H1 (cell line): ENCODE results near the gene SHISA7. TPM values are rescaled to one million over a fixed set of nuclear protein-coding genes. Genes with fewer than 3 reads are reported as not detected.
"Not testable (repeated sequence)": the region's sequence is repeated elsewhere in the genome, so short reads cannot be mapped to it uniquely, and the experiment has no call there.

Experiments used
- CTCF ChIA-PET: fragments of 300-600 bp; sonication (Branson Sonifier 250); formaldehyde crosslinking; loops from one replicate; lab custom pipeline; 2021; ENCODE audit not compliant: partially characterized antibody; lab: Charles Lee
- POLR2A ChIA-PET: fragments of 300-600 bp; sonication (Branson Sonifier 250); formaldehyde crosslinking; loops from one replicate; lab custom pipeline; 2021; ENCODE audit warnings: inconsistent platforms; ENCODE audit not compliant: partially characterized antibody; lab: Charles Lee
- DNase-seq, 2 experiments: peaks; one replicate each; pipeline versions ENCODE4 v3.0.0 to v3.0.0-alpha.2; 2010 to 2022; ENCODE audit warnings: low spot score in 2 of 2, low read depth in 1 of 2, mixed read lengths in 1 of 2
- FAIRE-seq: peaks from 2 replicates; lab custom pipeline; 2011; peaks lifted over from hg19 to GRCh38; lab: Jason Lieb, UNC
- H2AFZ ChIP-seq: 2 replicates; pipeline ENCODE4 v1.8.1; 2012; ENCODE audit warnings: low read length, inconsistent platforms
- H2AK5ac ChIP-seq: 2 replicates; pipeline ENCODE4 v1.6.1; 2013; ENCODE audit warnings: low read depth, low read length
- H2BK120ac ChIP-seq: replicated peaks from 2 replicates; pipeline ENCODE3; 2013; ENCODE audit warnings: low read depth, low read length, inconsistent platforms
- H2BK12ac ChIP-seq: 2 replicates; pipeline ENCODE4 v1.6.1; 2013; ENCODE audit warnings: low read depth, low read length
- H2BK15ac ChIP-seq: 2 replicates; pipeline ENCODE4 v1.6.1; 2013; ENCODE audit warnings: low read length
- H2BK20ac ChIP-seq: 2 replicates; pipeline ENCODE4 v1.6.1; 2013; ENCODE audit warnings: low read length
- H2BK5ac ChIP-seq: 2 replicates; pipeline ENCODE4 v1.6.1; 2013; ENCODE audit warnings: low read depth, low read length
- H3K14ac ChIP-seq: 2 replicates; pipeline ENCODE4 v1.6.1; 2013; ENCODE audit warnings: inconsistent platforms; ENCODE audit not compliant: insufficient read length
- H3K18ac ChIP-seq: 2 replicates; pipeline ENCODE4 v1.6.1; 2013; ENCODE audit warnings: low read length; ENCODE audit errors: extremely low read depth
- H3K23ac ChIP-seq: 2 replicates; pipeline ENCODE4 v1.6.1; 2013; ENCODE audit warnings: inconsistent platforms; ENCODE audit not compliant: insufficient read length
- H3K23me2 ChIP-seq: 2 replicates; pipeline ENCODE4 v1.6.1; 2013; ENCODE audit warnings: low read depth, low read length
- H3K27ac ChIP-seq: 2 replicates; pipeline ENCODE4 v1.6.1; 2011; ENCODE audit warnings: low read depth, low read length, inconsistent platforms
- H3K27me3 ChIP-seq, 4 experiments: replicated peaks in 1 of 4; 1 replicate in 1 of 4; 2 replicates in 3 of 4; pipeline versions ENCODE4 v1.6.1 to v1.8.1; 2011 to 2013; ENCODE audit warnings: low read length in 3 of 4, mild to moderate bottlenecking in 3 of 4, inconsistent platforms in 2 of 4, mixed read lengths in 2 of 4, moderate library complexity in 1 of 4; ENCODE audit not compliant: control insufficient read depth in 3 of 4, insufficient read depth in 3 of 4; ENCODE audit errors: extremely low read depth in 1 of 4
- H3K36me3 ChIP-seq, 4 experiments: 2 replicates each; pipeline versions ENCODE4 v1.6.1 to v1.8.1; 2011 to 2013; ENCODE audit warnings: mild to moderate bottlenecking in 4 of 4, low read length in 3 of 4, moderate library complexity in 2 of 4, control low read depth in 1 of 4, inconsistent platforms in 1 of 4; ENCODE audit not compliant: insufficient read depth in 4 of 4, control insufficient read depth in 2 of 4
- H3K4ac ChIP-seq: replicated peaks from 2 replicates; pipeline ENCODE3; 2013; ENCODE audit warnings: low read length, low read depth, mixed read lengths, inconsistent platforms; ENCODE audit not compliant: insufficient read length
- H3K4me1 ChIP-seq, 4 experiments: replicated peaks in 1 of 4; 1 replicate in 1 of 4; 2 replicates in 3 of 4; pipeline versions ENCODE4 v1.6.1 to v1.8.1; 2011 to 2013; ENCODE audit warnings: low read length in 3 of 4, inconsistent platforms in 2 of 4, mixed read lengths in 1 of 4; ENCODE audit not compliant: insufficient read depth in 4 of 4, control insufficient read depth in 3 of 4
- H3K4me2 ChIP-seq, 2 experiments: 2 replicates each; pipeline versions ENCODE4 v1.6.1 to v1.8.1; 2011 to 2013; ENCODE audit warnings: low read depth in 2 of 2, low read length in 2 of 2, control low read depth in 1 of 2, inconsistent platforms in 1 of 2, mild to moderate bottlenecking in 1 of 2; ENCODE audit not compliant: insufficient read depth in 1 of 2
- H3K4me3 ChIP-seq, 4 experiments: fragments of 200-600, 300-600 bp in 1 of 4; sonication (generic), shearing (Covaris generic), sonication (Bioruptor Twin) in 1 of 4; 2 replicates each; pipeline versions ENCODE4 v1.5.1 to v1.8.1; 2011 to 2016; ENCODE audit warnings: low read length in 4 of 4, low read depth in 3 of 4, control low read depth in 2 of 4, inconsistent platforms in 2 of 4, mild to moderate bottlenecking in 2 of 4, mixed read lengths in 1 of 4, moderate library complexity in 1 of 4; ENCODE audit not compliant: insufficient read depth in 2 of 4; ENCODE audit errors: extremely low read depth in 1 of 4
- H3K56ac ChIP-seq: replicated peaks from 2 replicates; pipeline ENCODE3; 2013; ENCODE audit warnings: low read depth, mild to moderate bottlenecking, mixed read lengths, low read length, inconsistent platforms; ENCODE audit not compliant: insufficient read length
- H3K79me1 ChIP-seq: 2 replicates; pipeline ENCODE4 v1.6.1; 2013; ENCODE audit warnings: low read depth, low read length, control low read depth
- H3K79me2 ChIP-seq, 2 experiments: 2 replicates each; pipeline versions ENCODE4 v1.6.1 to v1.8.1; 2012 to 2013; ENCODE audit warnings: low read length in 2 of 2, mild to moderate bottlenecking in 2 of 2, inconsistent platforms in 1 of 2; ENCODE audit not compliant: insufficient read depth in 2 of 2, control insufficient read depth in 1 of 2
- H3K9ac ChIP-seq, 4 experiments: replicated peaks in 1 of 4; 1 replicate in 1 of 4; 2 replicates in 3 of 4; pipeline versions ENCODE4 v1.6.1 to v1.8.1; 2011 to 2013; ENCODE audit warnings: low read depth in 3 of 4, low read length in 3 of 4, control low read depth in 2 of 4, mild to moderate bottlenecking in 2 of 4, moderate library complexity in 2 of 4, inconsistent platforms in 1 of 4; ENCODE audit errors: extremely low read depth in 1 of 4
- H3K9me3 ChIP-seq, 2 experiments: 2 replicates each; pipeline versions ENCODE4 v1.6.1 to v1.8.1; 2012 to 2013; ENCODE audit warnings: mild to moderate bottlenecking in 2 of 2, moderate library complexity in 2 of 2, control low read depth in 1 of 2, inconsistent platforms in 1 of 2, low read depth in 1 of 2, low read length in 1 of 2, mixed read lengths in 1 of 2; ENCODE audit not compliant: insufficient read depth in 2 of 2
- H4K20me1 ChIP-seq, 2 experiments: replicated peaks in 1 of 2; 2 replicates each; pipeline versions ENCODE3 to v1.8.1; 2011 to 2013; ENCODE audit warnings: inconsistent platforms in 2 of 2, low read length in 2 of 2, mild to moderate bottlenecking in 1 of 2; ENCODE audit not compliant: insufficient read depth in 2 of 2, control insufficient read depth in 1 of 2
- H4K5ac ChIP-seq: 2 replicates; pipeline ENCODE4 v1.6.1; 2013; ENCODE audit warnings: low read length, low read depth, mixed read lengths, inconsistent platforms; ENCODE audit not compliant: insufficient read length
- H4K8ac ChIP-seq: 2 replicates; pipeline ENCODE4 v1.8.0; 2013; ENCODE audit warnings: mild to moderate bottlenecking, moderate library complexity, low read length, inconsistent platforms; ENCODE audit not compliant: insufficient read depth; ENCODE audit errors: extremely low read depth
- H4K91ac ChIP-seq: replicated peaks from 2 replicates; pipeline ENCODE3; 2013; ENCODE audit warnings: low read length, mixed read lengths, inconsistent platforms; ENCODE audit not compliant: insufficient read length
- WGBS, 2 experiments: shearing (Covaris generic) in 1 of 2; methylation state at CpG; one replicate each; pipeline versions ENCODE4 v1.1.6 to v1.1.7; 2013 to 2015; ENCODE audit warnings: low lambda C conversion rate in 2 of 2, mixed read lengths in 2 of 2, inconsistent platforms in 1 of 2, low coverage in 1 of 2, missing lambda C conversion rate in 1 of 2; ENCODE audit not compliant: insufficient replicate concordance in 2 of 2, insufficient coverage in 1 of 2, insufficient read length in 1 of 2; ENCODE audit errors: extremely low coverage in 1 of 2, missing lambda C conversion rate in 1 of 2; 5-methylcytosine and 5-hydroxymethylcytosine counted together
- polyA plus RNA-seq, 7 experiments: library from polyadenylated mRNA; depleted of rRNA in 3 of 7; stranded (reverse) in 5 of 7; unstranded in 2 of 7; fragments of >200 nt in 5 of 7; fragments of 200-250 nt in 2 of 7; gene quantifications; 1 replicate in 5 of 7; 2 replicates in 1 of 7; 4 replicates in 1 of 7; pipeline versions ENCODE4 v1.2.1 to v1.2.3, GENCODE V29; 2011 to 2013; ENCODE audit warnings: missing spikeins in 2 of 7, mixed read lengths in 2 of 7
- total RNA-seq: library from RNA; stranded (reverse); fragmentation: NEBNext Ultra II Directional; extraction: Animal tissue kit (Norgen Biotek cat#: 25700); gene quantifications from 2 replicates; pipeline ENCODE4 v1.2.1, GENCODE V29; 2021

The SHISA7 gene
- total and polyA plus RNA-seq, 2 of the 8 experiments (the other 6 are each of a cell fraction or from before 2014, with no cell fraction given), result 0.76 to 1.0 TPM

DNA sequence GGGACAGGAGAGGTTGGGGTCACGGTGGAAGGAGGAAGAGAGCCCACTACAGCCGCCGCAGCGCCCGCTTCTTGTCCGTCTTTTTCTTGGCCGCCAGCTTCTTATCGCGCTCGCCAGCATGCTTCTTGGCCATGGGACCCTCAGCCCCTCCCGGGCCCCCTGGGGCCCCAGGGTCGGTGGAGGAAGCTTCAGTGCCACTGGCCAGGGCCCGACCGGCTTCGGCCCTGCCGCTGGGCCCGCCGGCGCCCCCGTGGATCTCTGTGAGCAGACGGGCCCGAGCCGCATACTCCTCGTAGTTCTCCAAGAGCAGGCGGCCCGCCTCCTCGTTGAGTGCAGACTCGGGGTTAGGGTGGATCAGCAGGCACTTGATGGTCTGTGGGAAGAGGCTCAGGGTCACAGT is 41.7 kb downstream of the SHISA7 start:
- H2AK5ac ChIP-seq, H3K9ac ChIP-seq, H3K14ac ChIP-seq, H4K91ac ChIP-seq, H3K4me1 ChIP-seq, H3K18ac ChIP-seq, DNase-seq, H2BK20ac ChIP-seq, H3K27ac ChIP-seq, H4K8ac ChIP-seq, H2BK5ac ChIP-seq, H3K23ac ChIP-seq, H3K79me1 ChIP-seq, H2BK120ac ChIP-seq, H3K4me2 ChIP-seq, H4K5ac ChIP-seq, H3K27me3 ChIP-seq, FAIRE-seq, H3K4me3 ChIP-seq, H3K56ac ChIP-seq, H2BK12ac ChIP-seq, H3K23me2 ChIP-seq, H3K4ac ChIP-seq, H2BK15ac ChIP-seq, H2AFZ ChIP-seq, H3K9me3 ChIP-seq: not testable (repeated sequence)
- WGBS, 2 experiments, result 83% methylated on average over 1 of the region's 28 CpGs; no CpG with 5 or more reads in 1 of the 2 experiments
- Histone ChIP-seq H4K20me1 (peaks cover 33 to 38% of the 10 kb centered on the region in 2 experiments), H3K79me2 (peaks cover 4 to 23% of the 10 kb centered on the region in 2 experiments), H3K36me3 (peaks cover 27 to 59% (median 47%) of the 10 kb centered on the region in 4 experiments)
- POLR2A ChIA-PET, result interaction anchor here (1.1 to 34.6 kb wide), 9 partner anchors 7 to 260 kb away, joined by 3 to 874 read pairs (median 4); partner anchors contain the start of genes RPL28, SSC5D, TMEM238 and UBE2S
- CTCF ChIA-PET, result interaction anchor here (0.9 to 5.6 kb wide), 3 partner anchors 12 to 38 kb away, joined by 3 to 39 read pairs (median 16); no protein-coding TSS in a partner anchor
